Neural progenitor cell (in vitro differentiated cells): ENCODE data around the gene SEMA3C. TPM values are rescaled to one million over a fixed set of nuclear protein-coding genes. Genes with fewer than 3 reads are reported as not detected.

Experiments
- DNase-seq: peaks from one replicate; pipeline ENCODE4 v3.0.0-alpha.2; 2016; ENCODE audit warnings: low spot score
- H2AFZ ChIP-seq: fragments of 200-600 bp; sonication (generic); replicated peaks from 2 replicates; pipeline ENCODE4 v1.6.1; 2016; ENCODE audit warnings: antibody characterized with exemption
- H3F3A ChIP-seq: fragments of 200-600 bp; sonication (generic); 2 replicates; pipeline ENCODE4 v1.6.1; 2016; ENCODE audit warnings: antibody characterized with exemption, low read depth
- H3K27ac ChIP-seq: fragments of 200-600 bp; sonication (generic); 2 replicates; pipeline ENCODE4 v1.5.1; 2016; ENCODE audit warnings: mild to moderate bottlenecking
- H3K27me3 ChIP-seq: fragments of 200-600 bp; sonication (generic); 2 replicates; pipeline ENCODE4 v1.6.1; 2016; ENCODE audit warnings: mild to moderate bottlenecking, moderate library complexity
- H3K36me3 ChIP-seq: fragments of 200-600 bp; sonication (generic); 2 replicates; pipeline ENCODE4 v1.5.1; 2016
- H3K4me1 ChIP-seq: fragments of 200-600 bp; sonication (generic); 2 replicates; pipeline ENCODE4 v1.6.1; 2016; ENCODE audit warnings: mixed run types
- H3K4me2 ChIP-seq: fragments of 200-600 bp; sonication (generic); 2 replicates; pipeline ENCODE4 v1.6.1; 2016
- H3K4me3 ChIP-seq: fragments of 200-600 bp; sonication (generic); 2 replicates; pipeline ENCODE4 v1.5.1; 2016
- H3K79me2 ChIP-seq: fragments of 200-600 bp; sonication (generic); 2 replicates; pipeline ENCODE4 v1.6.1; 2016; ENCODE audit warnings: low read depth
- H3K9ac ChIP-seq: fragments of 200-600 bp; sonication (generic); 2 replicates; pipeline ENCODE4 v1.6.1; 2016
- H3K9me3 ChIP-seq: fragments of 200-600 bp; sonication (generic); 2 replicates; pipeline ENCODE4 v1.5.1; 2016; ENCODE audit warnings: low read depth
- H4K20me1 ChIP-seq: fragments of 200-600 bp; sonication (generic); 2 replicates; pipeline ENCODE4 v1.6.1; 2016; ENCODE audit warnings: low read depth
- H3K27ac Mint-ChIP-seq: 3 replicates; pipeline ENCODE4 v1.8.0; 2021; ENCODE audit warnings: mixed read lengths
- H3K27me3 Mint-ChIP-seq: 2 replicates; pipeline ENCODE4 v1.8.0; 2022; ENCODE audit warnings: low read depth, mild to moderate bottlenecking, inconsistent platforms, moderate library complexity, mixed read lengths; ENCODE audit not compliant: insufficient read depth
- H3K36me3 Mint-ChIP-seq: 3 replicates; pipeline ENCODE4 v1.8.0; 2021; ENCODE audit warnings: mixed read lengths
- H3K4me1 Mint-ChIP-seq: 3 replicates; pipeline ENCODE4 v1.8.0; 2021; ENCODE audit warnings: mixed read lengths
- H3K4me3 Mint-ChIP-seq: 3 replicates; pipeline ENCODE4 v1.8.0; 2021; ENCODE audit warnings: mild to moderate bottlenecking, moderate library complexity, mixed read lengths
- H3K9me3 Mint-ChIP-seq: 3 replicates; pipeline ENCODE4 v1.8.0; 2020; ENCODE audit warnings: mixed read lengths
- CTCF ChIP-seq: fragments of 200-600 bp; sonication (generic); IDR thresholded peaks from 2 replicates; pipeline ENCODE4 v1.5.1; 2017; ENCODE audit warnings: antibody characterized with exemption, mild to moderate bottlenecking
- EZH2 ChIP-seq: fragments of 200-600 bp; sonication (generic); IDR thresholded peaks from 2 replicates; pipeline ENCODE4 v1.6.1; 2017; ENCODE audit warnings: antibody characterized with exemption, mild to moderate bottlenecking, moderate library complexity
- EZH2phosphoT487 ChIP-seq: fragments of 200-600 bp; sonication (generic); IDR thresholded peaks from 2 replicates; pipeline ENCODE4 v1.6.1; 2017; ENCODE audit warnings: antibody characterized with exemption
- total RNA-seq: library from RNA; depleted of rRNA; stranded (reverse); fragments of >200 nt; gene quantifications from 2 replicates; pipeline ENCODE4 v1.2.3, GENCODE V29; 2015; ENCODE audit warnings: low replicate concordance

SEMA3C gene
- total RNA-seq, 1 donor from 2014 or later = 0.54 TPM

- Histone ChIP-seq H3K4me3 (no peak overlapping the region), H2AFZ (no peak overlapping the region)
- TF ChIP-seq EZH2phosphoT487 (no peak), CTCF (no peak), EZH2 (no peak)
Measured at GRCh38 chr7:80907612-80908011, 11.2 kb downstream of the SEMA3C start.

GRCh38 chr7:80907141-80907601, 11.7 kb downstream of the SEMA3C start:
- DNase-seq = no peak
- Mint-ChIP-seq H3K4me1 (peaks cover 26% of the 10 kb centered on the region), H3K9me3 (no peaks in the 10 kb centered on the region), H3K4me3 (no peak overlapping the region), H3K27ac (no peak overlapping the region), H3K27me3 (no peaks in the 10 kb centered on the region), H3K36me3 (peaks cover 5% of the 10 kb centered on the region)
- no peak overlapping the region for H3K27ac ChIP-seq
- no peak overlapping the region for H3K4me3 ChIP-seq
- H3K27me3 ChIP-seq = no peaks in the 10 kb centered on the region
- H3K4me2 ChIP-seq = no peak overlapping the region
- TF ChIP-seq EZH2phosphoT487 (no peak), EZH2 (no peak), CTCF (no peak)
- H3K79me2 ChIP-seq = no peaks in the 10 kb centered on the region
- no peaks in the 10 kb centered on the region for H3K9me3 ChIP-seq
- H3K4me1 ChIP-seq = no peaks in the 10 kb centered on the region
- H3K36me3 ChIP-seq = no peaks in the 10 kb centered on the region
- no peak overlapping the region for H2AFZ ChIP-seq
- no peaks in the 10 kb centered on the region for H4K20me1 ChIP-seq
- H3F3A ChIP-seq = no peaks in the 10 kb centered on the region
- H3K9ac ChIP-seq = no peak overlapping the region

More at GRCh38 chr7:80907612-80908011, 11.2 kb downstream of the SEMA3C start:
- H3F3A ChIP-seq = no peaks in the 10 kb centered on the region
- H3K4me1 ChIP-seq = no peaks in the 10 kb centered on the region
- no peaks in the 10 kb centered on the region for H3K9me3 ChIP-seq
- Mint-ChIP-seq H3K27ac (no peak overlapping the region), H3K9me3 (no peaks in the 10 kb centered on the region), H3K4me1 (peaks cover 26% of the 10 kb centered on the region), H3K27me3 (no peaks in the 10 kb centered on the region), H3K4me3 (no peak overlapping the region), H3K36me3 (peaks cover 9% of the 10 kb centered on the region)
- H3K79me2 ChIP-seq = no peaks in the 10 kb centered on the region
- no peak overlapping the region for H3K9ac ChIP-seq
- H3K27me3 ChIP-seq = no peaks in the 10 kb centered on the region
- H4K20me1 ChIP-seq = no peaks in the 10 kb centered on the region
- no peak for DNase-seq
- no peaks in the 10 kb centered on the region for H3K36me3 ChIP-seq
- no peak overlapping the region for H3K27ac ChIP-seq
- H3K4me2 ChIP-seq = no peak overlapping the region

GRCh38 chr7:80905334-80905733, 13.5 kb downstream of the SEMA3C start:
- Histone ChIP-seq H3K4me2 (no peak overlapping the region), H4K20me1 (no peaks in the 10 kb centered on the region), H3F3A (no peaks in the 10 kb centered on the region), H3K4me1 (no peaks in the 10 kb centered on the region), H3K4me3 (no peak overlapping the region), H3K9ac (no peak overlapping the region), H3K27ac (no peak overlapping the region), H3K36me3 (no peaks in the 10 kb centered on the region), H3K27me3 (no peaks in the 10 kb centered on the region), H2AFZ (peak overlapping the region; percentile 7), H3K9me3 (no peaks in the 10 kb centered on the region), H3K79me2 (no peaks in the 10 kb centered on the region)
- peaks cover 26% of the 10 kb centered on the region for H3K4me1 Mint-ChIP-seq
- H3K36me3 Mint-ChIP-seq = no peaks in the 10 kb centered on the region
- TF ChIP-seq EZH2 = no peak
- TF ChIP-seq EZH2phosphoT487 = no peak
- TF ChIP-seq CTCF = no peak
- H3K4me3 Mint-ChIP-seq = no peak overlapping the region
- DNase-seq = peak; percentile 25
- no peaks in the 10 kb centered on the region for H3K9me3 Mint-ChIP-seq
- no peaks in the 10 kb centered on the region for H3K27me3 Mint-ChIP-seq
- no peak overlapping the region for H3K27ac Mint-ChIP-seq
